Measurements from ENCODE around the gene PSTPIP1.

The PSTPIP1 gene

DNA sequence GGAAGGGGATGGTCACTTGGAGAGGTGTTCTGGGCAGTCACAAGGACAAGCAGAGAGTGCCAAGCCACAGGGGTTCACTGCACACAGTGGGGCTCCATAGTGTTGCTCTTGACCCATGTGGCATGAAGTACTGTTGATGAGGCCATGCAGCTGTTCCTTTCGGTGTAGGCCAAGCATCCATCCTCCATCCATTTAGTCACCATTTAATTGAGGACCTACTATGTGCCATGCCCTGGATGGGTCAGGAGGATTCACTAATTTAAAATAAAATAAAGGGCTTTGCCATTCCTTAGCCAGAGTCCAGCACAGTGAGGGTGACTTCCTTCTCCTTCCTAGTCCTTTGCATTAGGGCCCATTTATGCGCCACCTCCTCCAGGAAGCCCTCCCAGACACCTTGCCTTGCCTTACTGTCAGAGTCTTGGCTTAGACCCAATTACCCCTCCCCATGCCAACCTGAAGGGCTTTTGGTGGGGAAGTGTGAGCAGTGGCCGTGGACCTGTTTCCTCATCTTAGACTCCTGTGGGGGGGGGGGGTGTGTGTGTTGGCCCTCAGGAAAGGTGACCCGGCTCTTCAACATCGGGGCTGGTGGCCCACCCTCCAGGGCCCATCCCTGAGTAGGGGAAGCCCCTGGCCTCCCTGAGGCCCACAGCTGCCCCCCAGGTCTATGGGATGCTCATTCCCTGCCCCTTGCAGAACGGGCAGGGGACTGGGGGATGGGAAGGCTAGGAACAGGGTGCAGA lies 25.6 kb downstream of the PSTPIP1 start:
- DNase-seq: no peak

GRCh38 chr15:77021088-77021481 lies 26.2 kb downstream of the PSTPIP1 start:
- no peak for DNase-seq

DNA sequence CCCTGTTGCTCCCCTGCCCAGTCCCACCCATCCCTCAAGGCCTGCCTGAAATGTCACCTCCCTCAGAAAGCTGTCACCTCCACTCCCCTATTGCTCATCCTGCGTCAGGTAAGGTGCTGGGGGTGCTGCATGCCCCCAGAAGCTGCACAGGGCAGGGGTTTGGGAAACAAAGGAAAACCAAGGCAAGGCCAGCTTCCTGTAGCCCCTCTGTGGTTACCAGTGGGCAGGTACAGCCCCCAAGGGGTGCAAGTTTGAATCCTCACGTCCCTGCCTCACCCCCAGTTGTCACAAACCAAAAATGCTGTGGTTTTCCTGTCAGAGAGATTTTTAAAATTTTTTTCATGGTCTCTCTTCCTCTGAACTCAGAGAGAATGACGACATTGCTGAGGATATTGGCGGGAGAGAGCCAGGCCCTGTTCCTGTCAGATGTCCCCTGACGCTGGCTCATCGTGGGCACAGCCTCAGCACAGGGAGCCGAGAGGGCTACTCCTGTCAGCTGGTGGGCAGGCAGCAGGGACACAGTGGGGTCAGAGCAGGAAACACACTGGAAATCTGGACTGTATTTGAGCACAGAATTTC lies 27.0 kb downstream of the PSTPIP1 start:
- no peak for DNase-seq

GRCh38 chr15:77022646-77023575 lies 28.0 kb downstream of the PSTPIP1 start:
- no peak for DNase-seq

DNA sequence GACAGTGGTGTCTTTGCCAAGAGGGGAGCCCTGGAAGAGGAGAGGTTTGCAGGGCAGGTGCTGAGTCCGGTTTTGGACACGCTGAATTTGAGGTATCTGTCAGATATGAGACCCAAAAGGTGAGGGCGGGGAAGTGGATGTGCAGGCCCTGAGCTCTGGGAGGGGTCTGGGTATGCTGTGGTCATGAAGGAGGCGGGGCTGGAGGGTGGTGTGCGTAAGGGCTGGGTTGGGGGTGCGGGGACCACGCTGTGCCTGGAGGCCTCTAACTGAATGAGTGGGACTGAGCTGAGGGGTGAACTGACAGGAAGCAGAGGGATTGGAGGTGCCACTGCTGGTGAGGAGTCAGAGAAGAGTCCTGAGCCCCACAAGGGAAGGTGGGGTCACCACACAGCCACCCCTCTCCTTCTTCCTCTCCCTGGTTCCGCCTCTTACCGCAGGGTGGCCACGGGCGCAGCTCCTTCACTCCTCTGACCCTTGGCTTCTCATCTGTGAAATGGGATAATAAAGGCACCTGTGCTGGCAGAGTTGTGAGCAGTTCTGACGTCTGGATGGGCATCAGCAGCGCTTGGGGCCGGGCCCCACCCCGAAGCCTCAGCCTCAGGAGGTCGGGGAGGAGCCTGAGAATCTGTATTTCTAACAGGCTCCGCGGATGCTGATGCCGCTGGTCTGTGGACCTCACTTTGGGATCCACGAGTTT lies 28.8 kb downstream of the PSTPIP1 start:
- DNase-seq: no peak

- no peak for DNase-seq
Observed at GRCh38 chr15:77024273-77025082, 29.6 kb downstream of the PSTPIP1 start.

DNA sequence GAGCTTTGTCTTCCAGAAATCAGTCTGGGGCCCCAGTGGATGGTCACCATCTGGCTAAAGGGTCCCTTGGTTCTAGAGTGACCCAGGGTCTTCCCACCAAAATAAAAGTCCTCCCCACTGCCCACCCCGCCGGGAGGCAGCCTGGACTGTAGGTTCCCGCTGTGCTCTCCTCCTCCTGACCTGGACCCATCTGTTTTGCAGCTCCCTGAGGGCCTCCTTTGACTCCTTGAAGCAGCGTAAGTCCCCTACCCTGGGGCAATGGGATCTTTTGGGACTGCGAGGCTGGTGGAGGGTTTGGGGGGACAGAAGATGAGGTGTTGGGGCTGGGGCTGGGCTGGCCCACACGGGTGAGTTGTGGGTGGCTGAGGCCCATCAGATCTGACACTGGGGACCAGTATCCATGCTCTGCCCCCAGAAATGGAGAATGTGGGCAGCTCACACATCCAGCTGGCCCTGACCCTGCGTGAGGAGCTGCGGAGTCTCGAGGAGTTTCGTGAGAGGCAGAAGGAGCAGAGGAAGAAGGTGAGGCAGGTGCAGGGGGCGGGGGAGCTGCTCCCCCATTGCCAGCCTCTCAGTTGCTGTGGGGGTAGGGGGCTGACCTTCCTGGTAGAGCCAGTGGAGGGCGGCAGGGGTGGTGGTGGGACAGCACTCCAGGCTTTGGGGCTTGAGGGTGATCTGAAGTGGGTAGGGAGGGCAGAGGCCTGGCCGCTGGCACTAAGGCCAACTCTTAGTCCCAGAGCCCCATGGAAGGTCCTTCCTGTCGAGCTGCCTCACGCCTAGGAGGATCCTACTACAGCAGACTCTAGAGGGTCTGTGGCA lies 30.4 kb downstream of the PSTPIP1 start:
- no peak for DNase-seq

DNA sequence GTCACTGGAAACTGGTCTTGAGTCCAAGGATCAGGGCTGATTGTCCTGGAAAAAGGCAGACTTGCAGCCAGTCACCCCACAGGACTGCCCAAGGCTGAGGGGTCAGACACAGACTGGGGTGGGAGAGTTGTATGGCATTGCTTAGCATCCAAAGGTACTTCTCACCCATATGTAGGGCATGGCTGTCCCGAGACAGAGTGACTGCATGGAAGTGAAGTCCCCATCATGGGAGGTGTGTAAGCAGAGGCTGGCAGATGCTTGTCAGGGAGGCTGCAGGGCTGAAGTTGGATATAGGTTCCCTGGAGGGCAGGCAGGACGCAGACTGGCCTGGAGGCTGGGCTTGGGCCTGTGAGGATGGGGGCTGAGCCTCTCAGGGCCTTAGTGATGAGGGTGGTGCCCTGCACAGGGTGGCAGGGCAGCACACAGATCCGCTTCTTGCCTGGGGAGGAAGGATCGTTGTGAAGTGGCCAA lies 31.1 kb downstream of the PSTPIP1 start:
- no peak for DNase-seq

GRCh38 chr15:77026501-77027110 lies 31.7 kb downstream of the PSTPIP1 start:
- DNase-seq: no peak

DNA sequence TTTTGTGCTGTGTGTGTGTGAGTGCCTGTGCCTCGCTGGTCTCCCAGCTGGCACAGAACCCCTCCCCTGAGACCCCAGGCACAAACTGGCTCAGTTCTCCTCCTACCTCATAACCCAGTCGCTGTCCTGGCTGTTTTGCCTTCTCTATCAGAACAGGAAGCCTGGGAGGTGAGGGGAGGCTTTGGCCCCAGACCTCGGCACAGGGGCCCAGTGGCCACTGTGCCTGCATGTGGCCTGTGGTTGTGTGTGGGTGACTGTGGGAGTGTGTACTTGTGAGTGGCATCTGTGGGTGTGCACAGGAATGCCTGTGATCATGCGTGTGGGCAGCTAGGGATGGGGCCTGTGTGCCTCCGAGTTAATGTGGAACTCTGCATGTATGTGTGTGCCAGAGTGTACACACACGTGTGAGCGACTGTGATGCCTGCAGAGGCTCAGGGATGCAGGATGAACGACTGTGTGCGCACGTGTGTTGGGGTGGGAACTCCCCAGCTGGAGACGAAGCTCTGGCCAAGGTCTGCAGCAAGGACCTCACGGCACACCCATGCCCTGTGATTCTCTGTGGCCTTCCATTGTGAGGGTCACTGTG lies 32.3 kb downstream of the PSTPIP1 start:
- DNase-seq: no peak

DNA sequence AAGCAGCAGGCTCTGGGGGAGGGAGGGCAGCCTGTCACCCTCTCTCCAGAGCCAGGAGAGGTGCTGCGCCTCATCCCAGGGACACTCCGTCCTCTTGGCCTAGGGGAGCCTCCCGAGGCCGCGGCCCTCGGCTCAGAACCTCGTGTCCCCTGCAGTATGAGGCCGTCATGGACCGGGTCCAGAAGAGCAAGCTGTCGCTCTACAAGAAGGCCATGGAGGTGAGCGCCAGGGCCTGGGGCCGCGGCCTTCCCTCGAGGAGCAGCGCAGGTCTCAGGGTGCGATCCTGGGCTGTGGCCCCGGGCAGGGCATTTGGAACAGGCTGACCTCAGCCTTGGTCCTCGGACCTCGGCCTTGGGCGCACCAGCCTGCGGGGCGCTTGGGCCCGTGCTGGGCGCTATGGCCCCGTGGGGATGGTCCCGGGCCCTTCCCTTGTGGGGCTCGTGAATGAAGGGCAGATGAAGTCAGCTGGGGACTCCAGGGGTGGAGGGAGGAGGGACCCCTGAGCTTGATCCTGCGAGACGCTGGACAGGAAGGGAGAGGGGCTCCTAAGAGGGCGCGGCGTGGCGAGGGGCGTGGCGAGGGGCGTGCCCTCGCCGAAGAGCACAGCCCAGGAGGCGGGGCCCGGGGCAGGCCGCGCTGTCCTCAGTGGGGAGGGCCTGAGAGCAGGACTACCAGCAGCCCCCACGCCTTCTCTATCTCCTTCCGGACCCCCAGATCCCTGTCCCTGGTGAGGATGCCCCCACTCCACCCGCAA lies 32.9 kb downstream of the PSTPIP1 start:
- no peak for DNase-seq

DNA sequence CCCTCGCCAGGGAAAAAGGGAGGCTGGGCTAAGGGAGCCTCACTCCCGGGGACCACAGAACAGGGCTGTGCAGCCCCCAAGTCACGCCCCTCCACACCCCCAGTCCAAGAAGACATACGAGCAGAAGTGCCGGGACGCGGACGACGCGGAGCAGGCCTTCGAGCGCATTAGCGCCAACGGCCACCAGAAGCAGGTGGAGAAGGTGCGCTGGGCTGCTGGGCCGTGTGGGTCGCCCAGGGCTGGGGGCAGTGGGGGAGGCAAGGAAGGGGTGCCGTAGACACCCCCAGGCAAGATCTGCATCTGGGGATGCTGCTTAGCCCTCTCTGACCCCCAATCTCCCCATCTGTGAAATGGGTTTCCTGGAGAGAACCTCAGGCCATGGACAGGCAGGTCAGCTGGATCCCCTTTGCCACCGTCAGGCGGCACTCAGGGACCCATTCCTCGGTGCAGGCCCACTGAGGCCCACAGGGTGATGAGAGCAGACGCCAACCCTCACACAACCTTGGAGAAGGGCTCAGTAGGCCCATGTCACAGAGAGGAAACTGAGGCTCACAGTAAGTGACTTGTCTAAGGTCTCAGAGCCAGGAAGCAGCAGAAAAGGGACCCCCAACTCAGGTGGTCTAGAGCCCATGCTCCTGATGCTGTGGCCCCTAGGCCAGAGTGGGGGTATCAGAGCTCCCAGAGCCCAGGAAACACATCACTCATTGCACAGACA lies 33.7 kb downstream of the PSTPIP1 start:
- no peak for DNase-seq

DNA sequence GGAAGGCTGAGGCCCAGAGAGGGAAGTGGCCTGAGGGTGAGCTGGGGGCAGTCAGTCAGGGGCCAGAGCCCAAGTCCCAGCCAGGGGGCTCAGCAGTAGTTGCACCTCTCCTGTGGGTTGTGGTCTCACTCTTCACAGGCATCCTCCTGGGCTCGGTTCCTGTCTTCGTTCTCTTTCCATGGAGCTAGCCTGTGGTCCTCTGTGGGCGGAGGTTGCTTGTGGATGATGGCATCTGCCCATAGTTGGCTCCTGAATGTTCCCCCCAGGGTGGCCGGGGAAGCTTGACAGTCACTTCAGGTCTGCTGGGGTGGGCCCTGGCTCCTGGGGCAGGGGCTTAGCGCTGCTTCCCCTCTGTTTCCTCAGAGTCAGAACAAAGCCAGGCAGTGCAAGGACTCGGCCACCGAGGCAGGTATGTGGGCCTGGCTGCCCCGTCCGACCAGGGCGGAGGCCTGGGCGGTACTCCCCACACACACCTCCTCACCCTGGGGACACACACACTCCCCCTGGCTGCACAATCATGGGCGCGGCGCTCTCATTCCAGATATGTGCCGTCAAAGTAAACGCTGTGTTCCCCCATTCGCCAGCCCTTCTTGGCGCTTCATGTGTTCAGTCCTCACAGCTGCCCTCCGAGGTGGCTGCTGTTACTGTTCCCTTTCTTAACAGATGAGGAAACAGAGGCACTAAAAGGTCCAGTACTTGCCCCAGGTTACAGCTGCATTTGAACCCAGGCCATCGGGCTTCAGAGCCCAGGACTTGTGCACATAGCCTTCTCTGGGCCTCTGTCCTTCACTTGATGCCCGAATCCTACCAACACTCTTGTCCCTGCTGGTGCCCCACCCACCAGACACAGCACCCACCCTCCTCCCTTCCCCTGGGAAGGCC lies 34.5 kb downstream of the PSTPIP1 start:
- no peak for DNase-seq

DNA sequence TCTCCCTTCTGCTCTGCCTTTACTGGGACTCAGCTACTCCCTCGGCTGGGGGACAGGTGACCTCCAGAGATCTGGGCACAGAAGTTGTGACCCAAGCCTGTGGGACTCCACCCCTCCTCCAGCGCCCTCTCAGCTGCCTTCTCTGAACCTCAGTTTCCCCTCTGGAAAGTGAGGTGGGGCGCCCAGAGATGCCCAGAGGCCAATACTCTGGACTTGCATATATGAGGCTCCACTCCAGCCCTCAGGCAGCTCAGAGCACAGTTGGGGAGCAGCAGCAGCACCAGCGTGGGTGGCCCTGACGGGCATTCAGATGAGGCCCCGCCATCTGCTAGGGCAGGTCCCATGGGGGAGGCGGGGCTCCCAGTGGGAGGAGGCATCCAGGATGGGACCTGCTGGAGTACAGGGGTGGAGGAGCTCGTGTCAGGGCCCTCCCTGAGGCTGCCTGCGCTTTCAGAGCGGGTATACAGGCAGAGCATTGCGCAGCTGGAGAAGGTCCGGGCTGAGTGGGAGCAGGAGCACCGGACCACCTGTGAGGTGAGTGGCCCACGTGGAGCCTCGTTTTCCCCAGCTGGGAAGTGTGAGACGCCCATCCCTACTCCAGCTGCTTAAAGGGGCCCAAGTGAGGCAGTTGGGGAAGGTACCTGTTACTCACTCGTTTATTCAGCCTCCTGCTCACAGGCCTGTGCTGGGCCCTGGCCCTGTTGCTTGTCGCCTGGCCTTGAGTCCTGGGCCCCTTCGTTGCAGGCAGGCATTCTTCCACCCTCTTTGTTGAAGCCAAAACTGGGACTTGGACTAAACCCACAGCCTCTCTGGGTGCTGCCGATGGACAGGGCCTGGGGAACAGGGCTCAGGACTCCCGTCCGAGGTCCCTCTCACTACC lies 35.4 kb downstream of the PSTPIP1 start:
- DNase-seq: no peak

DNA sequence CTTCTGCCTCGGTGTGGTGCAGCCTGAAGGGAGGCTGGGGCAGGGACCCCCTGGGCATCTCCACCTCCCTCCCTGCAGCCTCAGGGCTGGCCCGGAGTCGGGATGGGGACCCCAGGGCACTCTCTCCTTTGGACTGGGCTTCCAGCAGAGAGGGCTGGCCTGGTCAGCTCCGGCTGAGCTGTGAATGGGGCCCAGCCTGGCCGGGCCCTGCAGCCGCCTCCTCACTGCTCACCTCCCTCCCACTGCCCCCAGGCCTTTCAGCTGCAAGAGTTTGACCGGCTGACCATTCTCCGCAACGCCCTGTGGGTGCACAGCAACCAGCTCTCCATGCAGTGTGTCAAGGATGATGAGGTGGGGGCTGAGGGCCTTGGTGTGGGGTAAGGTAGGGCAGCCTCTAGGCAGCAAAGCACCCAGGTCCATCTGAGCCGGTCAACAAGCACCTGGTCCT lies 36.0 kb downstream of the PSTPIP1 start:
- DNase-seq: no peak

- DNase-seq: no peak
Observed at GRCh38 chr15:77031376-77032050, 36.6 kb downstream of the PSTPIP1 start.
